Mucosa of gallbladder (tissue), 1 donor: ENCODE results near the gene KCNMA1. TPM values are rescaled to one million over a fixed set of nuclear protein-coding genes. Genes with fewer than 3 reads are reported as not detected.

ENCODE experiments used
- DNase-seq: peaks from one replicate; pipeline ENCODE4 v3.0.0-alpha.2; 2020; ENCODE audit warnings: low spot score
- total RNA-seq: library from RNA; stranded (reverse); gene quantifications from one replicate; pipeline ENCODE4 v1.2.1, GENCODE V29; 2021
- donor health status: DM: no; HTN: no; CAD: no.

The KCNMA1 gene
- total RNA-seq, 1 donor from 2014 or later, result 101 TPM

- DNase-seq, result no peak
Observed at GRCh38 chr10:77301305-77301730, 336.3 kb downstream of the KCNMA1 start.

- DNase-seq, result no peak
Observed at GRCh38 chr10:77300682-77301302, 336.8 kb downstream of the KCNMA1 start.

GRCh38 chr10:77299320-77299719 lies 338.3 kb downstream of the KCNMA1 start:
- DNase-seq, result no peak

GRCh38 chr10:77297393-77297739 lies 340.2 kb downstream of the KCNMA1 start:
- no peak for DNase-seq

- no peak for DNase-seq
Observed at GRCh38 chr10:77296534-77297392, 340.8 kb downstream of the KCNMA1 start.

- DNase-seq, result no peak
Observed at GRCh38 chr10:77293773-77294172, 343.8 kb downstream of the KCNMA1 start.

GRCh38 chr10:77293347-77293746 lies 344.3 kb downstream of the KCNMA1 start:
- DNase-seq, result no peak

- DNase-seq, result no peak
Observed at GRCh38 chr10:77291596-77292505, 345.8 kb downstream of the KCNMA1 start.

- no peak for DNase-seq
Observed at GRCh38 chr10:77290528-77291155, 347.0 kb downstream of the KCNMA1 start.

- DNase-seq, result no peak
Observed at GRCh38 chr10:77289790-77290189, 347.8 kb downstream of the KCNMA1 start.

- no peak for DNase-seq
Observed at GRCh38 chr10:77289027-77289501, 348.5 kb downstream of the KCNMA1 start.

- no peak for DNase-seq
Observed at GRCh38 chr10:77287647-77288120, 349.9 kb downstream of the KCNMA1 start.

GRCh38 chr10:77286531-77287508 lies 350.8 kb downstream of the KCNMA1 start:
- no peak for DNase-seq

GRCh38 chr10:77285529-77286182 lies 352.0 kb downstream of the KCNMA1 start:
- DNase-seq, result no peak

- DNase-seq, result no peak
Observed at GRCh38 chr10:77284797-77285196, 352.8 kb downstream of the KCNMA1 start.

GRCh38 chr10:77283326-77283725 lies 354.3 kb downstream of the KCNMA1 start:
- DNase-seq, result no peak

- no peak for DNase-seq
Observed at GRCh38 chr10:77282163-77282562, 355.4 kb downstream of the KCNMA1 start.

- DNase-seq, result no peak
Observed at GRCh38 chr10:77281719-77282118, 355.9 kb downstream of the KCNMA1 start.

GRCh38 chr10:77279207-77279606 lies 358.4 kb downstream of the KCNMA1 start:
- no peak for DNase-seq
